GM23338 (cell line): ENCODE results near the gene TSPEAR. TPM values are rescaled to one million over a fixed set of nuclear protein-coding genes. Genes with fewer than 3 reads are reported as not detected.

Source experiments
- ATAC-seq: fragments of 200-7000 bp; cut with Tn5 transposase; 3 replicates; pipeline ENCODE4 v1.9.1; 2020
- DNase-seq: peaks from one replicate; pipeline ENCODE4 v3.0.0-alpha.2; 2015; ENCODE audit warnings: low spot score
- H2AFZ ChIP-seq: fragments of 200-600 bp; sonication (generic); 2 replicates; pipeline ENCODE4 v1.8.0; 2016; ENCODE audit warnings: antibody characterized with exemption, mild to moderate bottlenecking, moderate library complexity
- H3F3A ChIP-seq: fragments of 200-600 bp; sonication (generic); replicated peaks from 2 replicates; pipeline ENCODE4 v1.8.0; 2017; ENCODE audit warnings: antibody characterized with exemption, mixed run types, low read depth
- H3K27ac ChIP-seq: fragments of 200-600 bp; sonication (generic); 2 replicates; pipeline ENCODE4 v1.6.1; 2016; ENCODE audit warnings: low read depth
- H3K27me3 ChIP-seq: fragments of 200-600 bp; sonication (generic); 2 replicates; pipeline ENCODE4 v1.8.0; 2016; ENCODE audit warnings: mild to moderate bottlenecking, mixed run types, moderate library complexity; ENCODE audit not compliant: insufficient read depth
- H3K36me3 ChIP-seq: fragments of 200-600 bp; sonication (generic); 2 replicates; pipeline ENCODE4 v1.8.0; 2016; ENCODE audit warnings: mild to moderate bottlenecking; ENCODE audit not compliant: insufficient read depth
- H3K4me1 ChIP-seq: fragments of 200-600 bp; sonication (generic); 2 replicates; pipeline ENCODE4 v1.8.0; 2016; ENCODE audit warnings: mild to moderate bottlenecking, moderate library complexity; ENCODE audit not compliant: insufficient read depth
- H3K4me2 ChIP-seq: fragments of 200-600 bp; sonication (generic); 2 replicates; pipeline ENCODE4 v1.7.1; 2017; ENCODE audit warnings: mixed run types
- H3K4me3 ChIP-seq: fragments of 200-600 bp; sonication (generic); 2 replicates; pipeline ENCODE4 v1.6.1; 2016; ENCODE audit warnings: mixed run types
- H3K79me2 ChIP-seq: fragments of 200-600 bp; sonication (generic); replicated peaks from 2 replicates; pipeline ENCODE4 v1.8.0; 2017; ENCODE audit warnings: mild to moderate bottlenecking; ENCODE audit not compliant: insufficient read depth
- H3K9me2 ChIP-seq: fragments of 200-600 bp; sonication (generic); 2 replicates; pipeline ENCODE4 v1.8.0; 2017; ENCODE audit not compliant: insufficient read depth
- H4K20me1 ChIP-seq: fragments of 200-600 bp; sonication (generic); replicated peaks from 2 replicates; pipeline ENCODE4 v1.8.0; 2017; ENCODE audit warnings: mild to moderate bottlenecking; ENCODE audit not compliant: insufficient read depth
- H3K27ac Mint-ChIP-seq: 2 replicates; pipeline ENCODE4 v1.8.0; 2020; ENCODE audit warnings: inconsistent platforms, mild to moderate bottlenecking, moderate library complexity, mixed read lengths
- H3K27me3 Mint-ChIP-seq: 3 replicates; pipeline ENCODE4 v1.8.0; 2022; ENCODE audit warnings: low read depth, mild to moderate bottlenecking, moderate library complexity, mixed read lengths, inconsistent platforms; ENCODE audit not compliant: insufficient read depth, poor library complexity
- H3K36me3 Mint-ChIP-seq: 3 replicates; pipeline ENCODE4 v1.8.0; 2021; ENCODE audit warnings: low read depth, mild to moderate bottlenecking, inconsistent platforms, moderate library complexity, mixed read lengths
- H3K4me1 Mint-ChIP-seq: 3 replicates; pipeline ENCODE4 v1.8.0; 2020; ENCODE audit warnings: mild to moderate bottlenecking, inconsistent platforms, mixed read lengths
- H3K4me3 Mint-ChIP-seq: 3 replicates; pipeline ENCODE4 v1.8.0; 2021; ENCODE audit warnings: moderate library complexity, mild to moderate bottlenecking, inconsistent platforms, mixed read lengths
- H3K9me3 Mint-ChIP-seq: 3 replicates; pipeline ENCODE4 v1.8.0; 2020; ENCODE audit warnings: moderate library complexity, mild to moderate bottlenecking, inconsistent platforms, mixed read lengths
- CREB1 ChIP-seq: fragments of 250-450 bp; sonication (Bioruptor Pico); IDR thresholded peaks from 2 replicates; pipeline ENCODE4 v1.5.0; 2020; ENCODE audit warnings: low read depth, mild to moderate bottlenecking, moderate library complexity
- EZH2 ChIP-seq: fragments of 200-600 bp; sonication (generic); IDR thresholded peaks from one replicate; pipeline ENCODE4 v1.8.0; 2017; ENCODE audit warnings: antibody characterized with exemption, mild to moderate bottlenecking, low read depth; ENCODE audit not compliant: unreplicated experiment
- EZH2phosphoT487 ChIP-seq: fragments of 200-600 bp; sonication (generic); IDR thresholded peaks from one replicate; pipeline ENCODE4 v1.8.1; 2018; ENCODE audit warnings: antibody characterized with exemption; ENCODE audit not compliant: unreplicated experiment
- JUNB ChIP-seq: IDR thresholded peaks from one replicate; pipeline ENCODE4 v1.6.1; 2016; ENCODE audit warnings: antibody characterized with exemption; ENCODE audit not compliant: unreplicated experiment
- NANOG ChIP-seq: IDR thresholded peaks from 2 replicates; pipeline ENCODE4 v1.6.1; 2016; ENCODE audit warnings: antibody characterized with exemption, borderline replicate concordance
- POLR2AphosphoS5 ChIP-seq: IDR thresholded peaks from 2 replicates; pipeline ENCODE4 v1.6.1; 2016; ENCODE audit warnings: antibody characterized with exemption, low read depth
- STAT1 ChIP-seq: IDR thresholded peaks from one replicate; pipeline ENCODE4 v1.6.1; 2016; ENCODE audit warnings: antibody characterized with exemption; ENCODE audit not compliant: unreplicated experiment
- ZNF114 ChIP-seq: fragments of 250-450 bp; sonication (Bioruptor Pico); IDR thresholded peaks from 2 replicates; pipeline ENCODE4 v1.5.0; 2020; ENCODE audit warnings: mild to moderate bottlenecking, moderate library complexity
- ZNF331 ChIP-seq: fragments of 250-450 bp; sonication (Bioruptor Pico); IDR thresholded peaks from 2 replicates; pipeline ENCODE4 v1.5.0; 2020; ENCODE audit warnings: low read depth, mild to moderate bottlenecking, moderate library complexity
- polyA plus RNA-seq: library from polyadenylated mRNA; unstranded; fragments of >200 nt; fragmentation: Nextera tagmentation; extraction: Ambion mirVana; gene quantifications from 2 replicates; pipeline ENCODE4 v1.2.1, GENCODE V29; 2016
- total RNA-seq: library from RNA; depleted of rRNA; stranded (reverse); fragments of >200 nt; shearing (Covaris generic); gene quantifications from 2 replicates; pipeline ENCODE4 v1.2.3, GENCODE V29; 2014
- TF ChIP-seq, protein P1 (sequence below): IDR thresholded peaks from one replicate; pipeline ENCODE4 v1.6.1; 2018; ENCODE audit warnings: antibody characterized with exemption; ENCODE audit not compliant: unreplicated experiment
- TF ChIP-seq, protein P2 (sequence below): IDR thresholded peaks from 2 replicates; pipeline ENCODE4 v1.6.1; 2016; ENCODE audit warnings: antibody characterized with exemption

TSPEAR gene
- total and polyA plus RNA-seq, 2 experiments from 2014 or later, result 0.35 to 0.92 TPM

GRCh38 chr21:44751186-44751798 lies 39.9 kb upstream of the TSPEAR start (continued):
- TF ChIP-seq EZH2phosphoT487 (no peak), STAT1 (no peak), JUNB (no peak), ZNF331 (CRISPR knock-in tag) (no peak), POLR2AphosphoS5 (no peak), ZNF114 (CRISPR knock-in tag) (no peak), NANOG (no peak)
- TF ChIP-seq, protein P1, sequence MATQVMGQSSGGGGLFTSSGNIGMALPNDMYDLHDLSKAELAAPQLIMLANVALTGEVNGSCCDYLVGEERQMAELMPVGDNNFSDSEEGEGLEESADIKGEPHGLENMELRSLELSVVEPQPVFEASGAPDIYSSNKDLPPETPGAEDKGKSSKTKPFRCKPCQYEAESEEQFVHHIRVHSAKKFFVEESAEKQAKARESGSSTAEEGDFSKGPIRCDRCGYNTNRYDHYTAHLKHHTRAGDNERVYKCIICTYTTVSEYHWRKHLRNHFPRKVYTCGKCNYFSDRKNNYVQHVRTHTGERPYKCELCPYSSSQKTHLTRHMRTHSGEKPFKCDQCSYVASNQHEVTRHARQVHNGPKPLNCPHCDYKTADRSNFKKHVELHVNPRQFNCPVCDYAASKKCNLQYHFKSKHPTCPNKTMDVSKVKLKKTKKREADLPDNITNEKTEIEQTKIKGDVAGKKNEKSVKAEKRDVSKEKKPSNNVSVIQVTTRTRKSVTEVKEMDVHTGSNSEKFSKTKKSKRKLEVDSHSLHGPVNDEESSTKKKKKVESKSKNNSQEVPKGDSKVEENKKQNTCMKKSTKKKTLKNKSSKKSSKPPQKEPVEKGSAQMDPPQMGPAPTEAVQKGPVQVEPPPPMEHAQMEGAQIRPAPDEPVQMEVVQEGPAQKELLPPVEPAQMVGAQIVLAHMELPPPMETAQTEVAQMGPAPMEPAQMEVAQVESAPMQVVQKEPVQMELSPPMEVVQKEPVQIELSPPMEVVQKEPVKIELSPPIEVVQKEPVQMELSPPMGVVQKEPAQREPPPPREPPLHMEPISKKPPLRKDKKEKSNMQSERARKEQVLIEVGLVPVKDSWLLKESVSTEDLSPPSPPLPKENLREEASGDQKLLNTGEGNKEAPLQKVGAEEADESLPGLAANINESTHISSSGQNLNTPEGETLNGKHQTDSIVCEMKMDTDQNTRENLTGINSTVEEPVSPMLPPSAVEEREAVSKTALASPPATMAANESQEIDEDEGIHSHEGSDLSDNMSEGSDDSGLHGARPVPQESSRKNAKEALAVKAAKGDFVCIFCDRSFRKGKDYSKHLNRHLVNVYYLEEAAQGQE, result no peak

DNA sequence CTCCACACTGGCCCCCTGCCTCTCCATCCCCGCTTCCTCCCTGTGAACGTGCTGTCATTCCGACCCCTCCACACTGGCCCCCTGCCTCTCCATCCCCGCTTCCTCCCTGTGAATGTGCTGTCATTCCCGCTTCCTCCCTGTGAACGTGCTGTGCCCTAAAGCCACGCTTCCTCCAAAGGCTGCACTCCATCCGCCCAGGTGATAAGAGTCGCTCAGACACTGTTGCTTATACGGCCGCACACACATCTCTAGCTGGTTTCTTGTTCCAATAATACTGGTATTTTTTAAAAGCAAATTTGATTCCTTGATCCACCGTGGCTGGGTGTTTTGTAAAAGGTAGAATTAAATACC lies 39.3 kb upstream of the TSPEAR start:
- DNase-seq, result no peak
- H3K36me3 ChIP-seq, result no peaks in the 10 kb centered on the region; the same call in 1 of the 2 replicates
- H3K79me2 ChIP-seq, result no peaks in the 10 kb centered on the region
- Mint-ChIP-seq H3K27me3 (peaks cover 7% of the 10 kb centered on the region), H3K36me3 (peaks cover 16% of the 10 kb centered on the region; the same call in 2 of the 3 replicates), H3K4me1 (peaks cover 41% of the 10 kb centered on the region), H3K4me3 (no peak overlapping the region; the same call in 2 of the 3 replicates), H3K27ac (no peak overlapping the region), H3K9me3 (peaks cover 32% of the 10 kb centered on the region)
- no peak for ATAC-seq
- H3F3A ChIP-seq, result peaks cover 7% of the 10 kb centered on the region; the same call in 1 of the 2 replicates
- no peak overlapping the region for H2AFZ ChIP-seq
- no peaks in the 10 kb centered on the region for H4K20me1 ChIP-seq
- H3K27me3 ChIP-seq, result no peaks in the 10 kb centered on the region
- H3K27ac ChIP-seq, result no peak overlapping the region
- TF ChIP-seq JUNB, result no peak
- peaks cover 33% of the 10 kb centered on the region for H3K4me1 ChIP-seq
- H3K4me2 ChIP-seq, result no peak overlapping the region
- H3K9me2 ChIP-seq, result no peaks in the 10 kb centered on the region; the same call in 1 of the 2 replicates
- H3K4me3 ChIP-seq, result no peak overlapping the region

- no peak for DNase-seq
- peaks cover 16% of the 10 kb centered on the region; the same call in 1 of the 3 replicates for H3K36me3 Mint-ChIP-seq
- H3K4me1 Mint-ChIP-seq, result peaks cover 41% of the 10 kb centered on the region
- peaks cover 9% of the 10 kb centered on the region for H3K27me3 Mint-ChIP-seq
- no peak overlapping the region for H3K27ac ChIP-seq
- ATAC-seq, result no peak
- no peaks in the 10 kb centered on the region for H3K79me2 ChIP-seq
- no peak overlapping the region for H3K4me3 ChIP-seq
- H3K9me3 Mint-ChIP-seq, result peaks cover 35% of the 10 kb centered on the region
- H4K20me1 ChIP-seq, result no peaks in the 10 kb centered on the region
- no peaks in the 10 kb centered on the region; the same call in 1 of the 2 replicates for H3K9me2 ChIP-seq
- no peaks in the 10 kb centered on the region for H3K27me3 ChIP-seq
- H3K4me2 ChIP-seq, result peak overlapping the region; percentile 64; the same call in 1 of the 2 replicates
- no peak overlapping the region for H3K27ac Mint-ChIP-seq
- no peaks in the 10 kb centered on the region; the same call in 1 of the 2 replicates for H3K36me3 ChIP-seq
- peaks cover 33% of the 10 kb centered on the region for H3K4me1 ChIP-seq
- H3K4me3 Mint-ChIP-seq, result no peak overlapping the region
- peaks cover 7% of the 10 kb centered on the region; the same call in 1 of the 2 replicates for H3F3A ChIP-seq
- H2AFZ ChIP-seq, result no peak overlapping the region
- TF ChIP-seq NANOG (no peak), EZH2 (no peak), JUNB (no peak), ZNF331 (CRISPR knock-in tag) (no peak), CREB1 (CRISPR knock-in tag) (no peak), ZNF114 (CRISPR knock-in tag) (no peak), STAT1 (no peak), EZH2phosphoT487 (no peak)
- TF ChIP-seq, protein P2, sequence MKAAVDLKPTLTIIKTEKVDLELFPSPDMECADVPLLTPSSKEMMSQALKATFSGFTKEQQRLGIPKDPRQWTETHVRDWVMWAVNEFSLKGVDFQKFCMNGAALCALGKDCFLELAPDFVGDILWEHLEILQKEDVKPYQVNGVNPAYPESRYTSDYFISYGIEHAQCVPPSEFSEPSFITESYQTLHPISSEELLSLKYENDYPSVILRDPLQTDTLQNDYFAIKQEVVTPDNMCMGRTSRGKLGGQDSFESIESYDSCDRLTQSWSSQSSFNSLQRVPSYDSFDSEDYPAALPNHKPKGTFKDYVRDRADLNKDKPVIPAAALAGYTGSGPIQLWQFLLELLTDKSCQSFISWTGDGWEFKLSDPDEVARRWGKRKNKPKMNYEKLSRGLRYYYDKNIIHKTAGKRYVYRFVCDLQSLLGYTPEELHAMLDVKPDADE, result no peak
- TF ChIP-seq, protein P1, result no peak
These were observed 38.6 kb upstream of the TSPEAR start for GRCh38 chr21:44749759-44750674.
